Uterus (tissue), 4 donors: ENCODE results near the gene APOH. TPM values are rescaled to one million over a fixed set of nuclear protein-coding genes. Genes with fewer than 3 reads are reported as not detected.
A peak's percentile ranks its signal among the peaks of the same experiment; 100 is the strongest.

Source experiments
- DNase-seq, 2 donors: peaks; one replicate each; pipeline ENCODE4 v3.0.0-alpha.2; 2019 to 2020
- H3K27ac ChIP-seq, 2 donors: fragments of 200-600 bp; sonication (generic); 1 replicate in 1 of 2; 2 replicates in 1 of 2; pipeline ENCODE4 v1.5.1; 2016 to 2018
- H3K27me3 ChIP-seq, 2 donors: fragments of 200-600 bp; sonication (generic); one replicate each; pipeline ENCODE4 v1.5.1; 2018 to 2019; ENCODE audit warnings: control low read depth in 1 of 2
- H3K36me3 ChIP-seq, 2 donors: fragments of 200-600 bp; sonication (generic); one replicate each; pipeline ENCODE4 v1.5.1; 2019; ENCODE audit warnings: control low read depth in 1 of 2
- H3K4me1 ChIP-seq, 2 donors: fragments of 200-600 bp; sonication (generic); one replicate each; pipeline ENCODE4 v1.5.1; 2018 to 2019; ENCODE audit warnings: control low read depth in 1 of 2
- H3K4me3 ChIP-seq, 2 donors: fragments of 200-600 bp; sonication (generic); 1 replicate in 1 of 2; 2 replicates in 1 of 2; pipeline ENCODE4 v1.5.1; 2018 to 2019; ENCODE audit warnings: mild to moderate bottlenecking in 1 of 2
- H3K9me3 ChIP-seq, 2 donors: fragments of 200-600 bp; sonication (generic); one replicate each; pipeline ENCODE4 v1.5.1; 2019; ENCODE audit warnings: control low read depth in 1 of 2
- CTCF ChIP-seq, 4 experiments: fragments of 200-600 bp in 2 of 4; fragments of 450-650 bp in 2 of 4; sonication (generic) in 2 of 4; IDR thresholded peaks; one replicate each; pipeline ENCODE4 v1.5.1; 2016 to 2019; ENCODE audit warnings: antibody characterized with exemption in 4 of 4, mild to moderate bottlenecking in 2 of 4, moderate library complexity in 1 of 4
- POLR2A ChIP-seq, 2 donors: fragments of 450-650 bp; IDR thresholded peaks; one replicate each; pipeline ENCODE4 v1.6.1; 2016; ENCODE audit warnings: antibody characterized with exemption in 2 of 2, mild to moderate bottlenecking in 1 of 2, moderate library complexity in 1 of 2
- intact Hi-C: fragments of 100-400 bp; cut with DNase I; formaldehyde crosslinking; loops from one replicate; pipeline ENCODE4 v1.15.1; 2023; ENCODE audit warnings: low total_unique reads
- total RNA-seq, 4 donors: library from RNA; depleted of rRNA in 3 of 4; stranded (reverse); fragments of >200 nt in 3 of 4; gene quantifications; one replicate each; pipeline versions ENCODE4 v1.1.0 to v1.2.4, GENCODE V29; 2014 to 2023
- donor health status: DM: yes; HTN: yes; CAD: no.

The APOH gene
- total RNA-seq, 4 donors from 2014 or later = 0.61 TPM; not detected in 3

GRCh38 chr17:66192378-66192687 is 36.9 kb downstream of the APOH start:
- Histone ChIP-seq H3K27me3 (no peaks in the 10 kb centered on the region), H3K4me1 (no peaks in the 10 kb centered on the region), H3K36me3 (no peaks in the 10 kb centered on the region), H3K27ac (peak overlapping the region; percentile 69 to 78), H3K9me3 (no peaks in the 10 kb centered on the region), H3K4me3 (peak overlapping the region; percentile 49 to 54)
- intact Hi-C loops = no loop called here
- no peak for DNase-seq
- TF ChIP-seq POLR2A (IDR thresholded peaks at IDR 0.05) = no peak
- TF ChIP-seq CTCF (IDR thresholded peaks at IDR 0.05) = no peak

- no peaks in the 10 kb centered on the region for H3K27me3 ChIP-seq
- intact Hi-C loops = no loop called here
- H3K4me3 ChIP-seq = peak within 1 kb of the TSS; percentile 49 to 54
- no peaks in the 10 kb centered on the region for H3K4me1 ChIP-seq
- TF ChIP-seq POLR2A (IDR thresholded peaks at IDR 0.05) (no peak), CTCF (IDR thresholded peaks at IDR 0.05) (peak in 3 of 4 experiments; percentile 1 to 16 (median 14))
- peak; percentile 75 to 76 for DNase-seq
- no peaks in the 10 kb centered on the region for H3K9me3 ChIP-seq
- H3K36me3 ChIP-seq = no peaks in the 10 kb centered on the region
- H3K27ac ChIP-seq = peak within 1 kb of the TSS; percentile 69 to 78
Measured at GRCh38 chr17:66191593-66192377, 37.4 kb downstream of the APOH start, which contains the start of gene CEP112. CEP112 (minus strand) TSS chr17:66192133.

- no peaks in the 10 kb centered on the region for H3K27me3 ChIP-seq
- H3K9me3 ChIP-seq = no peaks in the 10 kb centered on the region
- H3K4me3 ChIP-seq = peak overlapping the region; percentile 49 to 54
- peak overlapping the region; percentile 69 to 78 for H3K27ac ChIP-seq
- H3K4me1 ChIP-seq = no peaks in the 10 kb centered on the region
- H3K36me3 ChIP-seq = no peaks in the 10 kb centered on the region
- TF ChIP-seq POLR2A (IDR thresholded peaks at IDR 0.05) (no peak), CTCF (IDR thresholded peaks at IDR 0.05) (no peak)
- no peak for DNase-seq
- intact Hi-C loops = no loop called here
Measured at GRCh38 chr17:66190738-66191592, 38.2 kb downstream of the APOH start.

GRCh38 chr17:66187718-66188117 is 41.5 kb downstream of the APOH start:
- no peaks in the 10 kb centered on the region for H3K9me3 ChIP-seq
- no peaks in the 10 kb centered on the region for H3K27me3 ChIP-seq
- H3K4me1 ChIP-seq = no peaks in the 10 kb centered on the region
- intact Hi-C loops = no loop called here
- TF ChIP-seq POLR2A (IDR thresholded peaks at IDR 0.05) = no peak
- TF ChIP-seq CTCF (IDR thresholded peaks at IDR 0.05) = no peak
- no peak overlapping the region for H3K27ac ChIP-seq
- DNase-seq = no peak
- H3K4me3 ChIP-seq = no peak overlapping the region
- H3K36me3 ChIP-seq = no peaks in the 10 kb centered on the region

- no peaks in the 10 kb centered on the region for H3K4me1 ChIP-seq
- no peak for TF ChIP-seq POLR2A (IDR thresholded peaks at IDR 0.05)
- TF ChIP-seq CTCF (IDR thresholded peaks at IDR 0.05) = no peak
- H3K36me3 ChIP-seq = no peaks in the 10 kb centered on the region
- H3K4me3 ChIP-seq = no peak overlapping the region
- intact Hi-C loops = no loop called here
- H3K9me3 ChIP-seq = no peaks in the 10 kb centered on the region
- no peak for DNase-seq
- H3K27ac ChIP-seq = no peak overlapping the region
- H3K27me3 ChIP-seq = no peaks in the 10 kb centered on the region
Measured at GRCh38 chr17:66185862-66186261, 43.4 kb downstream of the APOH start.
